GM21367 (cell line): ENCODE data around the gene C1QL2.

Experiments used
- ATAC-seq: cut with Tn5 transposase; IDR thresholded peaks from one replicate; pipeline ENCODE4 v1.9.1; 2021; ENCODE audit not compliant: unreplicated experiment

The C1QL2 gene

DNA sequence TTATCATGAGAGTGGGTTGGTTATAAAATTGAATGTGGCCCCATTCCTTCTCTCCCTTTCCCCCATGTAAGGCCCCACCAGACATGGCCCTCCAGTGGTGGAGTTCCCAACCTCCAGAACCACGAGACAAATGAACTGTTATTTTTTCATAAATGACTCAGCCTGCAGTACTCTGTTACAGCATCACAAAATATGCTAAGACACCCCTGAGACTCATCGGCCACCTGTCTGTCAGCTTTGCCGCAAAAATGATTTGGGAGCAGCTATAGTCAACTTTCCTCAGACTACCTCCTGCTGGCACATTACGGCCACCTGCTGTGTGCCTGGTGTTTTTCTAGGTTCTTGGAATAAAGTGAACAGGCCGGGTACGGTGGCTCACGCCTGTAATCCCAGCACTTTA is 21.4 kb upstream of the C1QL2 start:
- ATAC-seq: no peak

DNA sequence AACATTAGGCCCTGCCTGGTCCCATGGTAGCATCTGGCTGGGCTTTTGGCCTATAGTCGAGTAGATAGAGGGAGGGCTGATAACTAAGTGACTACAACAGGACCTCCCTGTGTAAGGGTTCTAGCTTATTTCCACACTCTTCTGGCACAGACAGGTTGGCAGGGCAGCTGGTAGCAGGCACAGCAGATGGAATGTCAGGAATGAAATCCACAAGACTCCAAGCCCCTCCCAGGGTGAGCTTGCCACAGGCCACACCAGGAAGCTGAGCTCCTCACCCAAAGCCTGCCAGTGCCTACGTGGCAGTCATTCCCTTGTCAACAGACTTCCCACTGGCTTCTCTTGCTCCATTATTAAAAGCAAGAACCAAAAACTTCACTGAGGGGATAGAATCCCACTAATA is 20.7 kb upstream of the C1QL2 start:
- no peak for ATAC-seq

DNA sequence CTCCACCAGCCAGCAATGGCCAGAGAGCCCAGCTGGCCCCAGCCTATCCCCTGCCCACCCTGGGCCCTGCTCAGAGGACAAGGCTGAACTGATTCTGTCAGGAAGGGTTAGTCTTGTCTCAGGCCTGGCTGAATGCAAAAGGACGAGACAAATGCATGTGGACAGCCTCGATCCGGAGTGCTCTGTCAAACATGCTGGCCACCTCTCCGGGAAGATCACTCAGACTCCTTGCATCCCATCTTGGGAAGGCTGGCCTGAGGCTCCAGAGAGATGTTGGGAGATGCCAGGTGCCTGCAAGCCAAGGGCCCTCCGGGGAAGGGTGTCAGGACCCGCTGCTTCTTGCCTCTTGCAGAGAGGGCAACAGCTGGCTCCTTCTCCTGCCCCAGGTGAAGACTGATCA is 20.2 kb upstream of the C1QL2 start:
- ATAC-seq: no peak

DNA sequence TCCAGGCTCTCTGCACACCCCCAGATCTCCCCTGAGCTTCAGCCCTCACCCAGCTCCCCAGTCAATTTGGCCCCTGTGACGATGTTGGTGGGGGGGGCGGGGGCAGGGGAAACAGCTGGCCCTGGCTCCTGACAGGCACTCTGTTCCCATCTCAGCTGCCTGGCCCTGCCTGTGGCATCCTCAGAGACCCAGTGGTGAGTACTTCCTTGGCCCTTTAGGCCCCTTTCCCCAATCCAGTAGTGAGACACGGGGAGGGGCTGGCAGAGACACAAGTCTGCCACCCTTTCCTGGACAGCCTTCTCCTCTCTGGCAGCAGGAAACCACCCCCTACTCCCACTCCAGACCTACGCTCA is 19.3 kb upstream of the C1QL2 start:
- no peak for ATAC-seq

DNA sequence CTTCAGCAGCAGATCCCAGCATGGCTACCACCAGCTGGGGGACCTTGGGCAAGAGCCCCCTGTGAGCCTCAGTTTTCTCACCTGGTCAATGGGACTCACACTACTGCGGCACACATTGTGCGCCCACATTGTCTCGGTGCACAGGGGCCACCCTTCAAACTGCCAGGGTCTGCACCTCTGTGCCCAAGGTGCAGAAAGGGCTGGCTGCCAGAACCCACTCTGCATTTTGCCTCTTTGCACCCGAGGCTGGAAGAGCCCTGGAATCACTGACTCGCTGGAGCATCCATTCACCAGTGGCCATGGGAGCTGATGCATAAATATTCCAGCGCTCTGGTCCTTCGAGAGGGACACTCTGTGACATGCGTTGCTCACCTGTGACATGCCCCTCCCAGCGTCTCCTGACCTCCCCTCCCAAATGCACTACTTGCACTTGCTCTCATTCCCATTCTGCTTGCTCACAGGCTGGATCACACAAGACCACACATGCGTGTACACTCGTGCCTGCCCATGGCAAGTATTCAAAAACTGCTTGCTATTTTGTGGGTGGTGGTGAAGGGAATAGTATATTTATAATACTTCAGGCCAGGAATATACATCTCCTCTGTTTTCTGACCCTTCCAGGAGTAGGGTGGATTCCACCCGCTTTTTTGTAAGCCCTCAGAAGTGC is 18.8 kb upstream of the C1QL2 start:
- no peak for ATAC-seq

DNA sequence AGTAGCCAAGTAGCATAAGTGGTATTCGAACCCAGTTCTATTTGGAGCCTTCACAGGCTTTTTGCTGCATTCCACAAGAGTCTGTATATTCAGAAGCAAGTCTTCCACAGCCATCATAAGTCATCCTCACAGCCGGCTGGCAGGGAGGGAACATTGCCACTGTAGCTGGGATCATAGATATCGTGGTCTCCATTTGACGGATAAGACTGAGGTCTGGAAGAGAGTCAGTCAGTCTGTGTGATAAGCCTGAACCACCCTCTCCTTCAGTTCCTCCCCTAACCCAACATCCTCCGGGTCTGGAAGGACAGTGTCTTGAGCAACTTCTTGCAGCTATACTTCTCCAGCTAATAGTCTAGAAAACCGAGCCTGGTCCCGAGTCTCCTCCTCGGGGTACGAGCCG is 17.0 kb upstream of the C1QL2 start:
- ATAC-seq: no peak

DNA sequence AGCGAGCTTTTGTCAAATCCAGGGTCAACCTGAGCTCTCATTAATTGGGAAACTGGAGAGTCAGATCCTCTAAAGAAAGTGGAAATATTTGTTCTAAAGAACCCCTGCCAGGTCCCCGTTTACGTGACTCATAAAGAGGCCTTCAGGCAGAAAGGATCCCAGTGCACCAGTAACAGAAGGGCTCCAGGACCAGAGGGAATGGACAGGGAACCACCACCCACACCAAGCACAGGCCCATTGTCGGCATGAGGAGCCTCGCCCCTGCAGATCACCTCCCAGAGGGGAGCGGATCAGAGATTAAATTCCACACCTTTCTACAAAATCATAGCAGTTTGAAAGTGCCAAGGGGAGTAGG is 16.4 kb upstream of the C1QL2 start:
- no peak for ATAC-seq

DNA sequence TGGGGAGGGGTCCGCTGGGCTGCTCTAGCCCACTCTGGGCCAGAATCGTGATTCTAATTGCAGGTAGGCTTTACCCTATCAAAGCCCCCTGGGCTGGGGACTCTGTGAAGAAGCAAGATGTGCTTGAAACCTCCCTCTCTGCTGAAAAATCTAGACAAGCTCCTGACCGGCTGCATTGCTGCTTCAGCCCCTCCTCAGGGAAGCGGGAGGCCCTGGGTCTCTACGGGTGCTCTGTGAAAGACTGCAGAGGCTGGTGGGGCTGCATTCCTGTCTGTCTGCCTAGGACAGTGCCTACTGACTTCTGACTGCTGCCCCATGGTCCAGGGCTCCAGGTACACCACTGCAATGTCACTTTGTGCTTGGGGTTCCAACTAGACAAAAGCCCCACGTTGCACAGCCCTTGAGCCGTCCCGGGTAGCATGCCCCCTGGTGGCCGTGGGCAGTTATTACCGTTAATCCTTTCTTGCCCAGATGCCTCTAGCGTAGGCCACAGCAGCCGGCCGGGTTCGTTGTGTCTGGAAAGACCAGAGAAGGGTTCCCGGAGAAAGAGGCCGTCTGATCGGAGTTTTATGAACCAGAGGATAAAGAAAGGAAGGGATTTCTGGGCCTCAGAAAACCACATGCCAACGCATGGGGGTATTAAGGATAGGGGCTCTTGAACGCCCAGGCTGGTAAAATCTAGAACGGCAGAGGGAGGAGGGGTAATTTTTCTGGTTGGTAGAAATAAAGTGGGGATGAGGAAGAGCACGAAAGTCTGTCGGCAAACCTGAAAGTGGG is 15.9 kb upstream of the C1QL2 start:
- ATAC-seq: peak; percentile 88

DNA sequence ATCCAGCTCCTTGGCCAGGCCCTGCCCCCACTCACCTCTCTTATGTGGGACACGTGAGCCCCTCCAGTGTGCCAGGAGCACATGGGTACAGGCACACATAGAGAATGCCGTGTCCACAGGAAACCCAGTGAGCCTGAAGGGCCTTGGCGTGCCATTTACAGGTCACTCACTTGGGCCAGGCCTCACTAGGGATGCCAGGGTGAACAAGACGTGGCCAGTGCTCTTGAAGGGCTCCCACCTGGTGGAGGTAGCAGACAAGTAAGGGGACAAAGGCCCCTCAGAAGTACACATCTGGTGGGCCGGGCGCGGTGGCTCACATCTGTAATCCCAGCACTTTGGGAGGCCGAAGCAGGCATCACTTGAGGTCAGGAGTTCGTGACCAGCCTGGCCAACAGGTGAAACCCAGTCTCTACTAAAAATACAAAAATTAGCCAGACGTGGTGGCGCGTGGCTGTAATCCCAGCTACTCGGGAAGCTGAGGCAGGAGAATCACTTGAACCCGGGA is 15.1 kb upstream of the C1QL2 start:
- no peak for ATAC-seq

DNA sequence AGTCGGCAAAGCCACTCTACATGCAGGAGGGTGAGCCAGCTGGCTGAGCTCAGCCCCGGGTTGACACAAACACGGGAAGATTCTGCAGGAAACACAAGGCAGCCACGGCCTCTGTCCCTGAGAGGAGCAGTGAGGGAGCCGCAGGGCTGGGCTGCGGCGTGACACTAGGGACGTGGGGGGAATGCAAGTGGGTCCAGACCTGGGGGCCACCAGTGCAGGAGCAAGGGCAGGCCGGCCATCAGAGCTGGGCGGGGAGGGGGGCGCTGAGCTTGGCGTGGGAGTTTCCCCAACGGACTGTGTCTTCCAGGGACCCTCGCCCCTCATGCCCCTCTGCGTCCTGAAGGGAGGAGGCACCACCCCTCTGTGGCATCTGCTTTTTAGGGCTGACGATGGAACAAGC is 12.0 kb upstream of the C1QL2 start:
- no peak for ATAC-seq

DNA sequence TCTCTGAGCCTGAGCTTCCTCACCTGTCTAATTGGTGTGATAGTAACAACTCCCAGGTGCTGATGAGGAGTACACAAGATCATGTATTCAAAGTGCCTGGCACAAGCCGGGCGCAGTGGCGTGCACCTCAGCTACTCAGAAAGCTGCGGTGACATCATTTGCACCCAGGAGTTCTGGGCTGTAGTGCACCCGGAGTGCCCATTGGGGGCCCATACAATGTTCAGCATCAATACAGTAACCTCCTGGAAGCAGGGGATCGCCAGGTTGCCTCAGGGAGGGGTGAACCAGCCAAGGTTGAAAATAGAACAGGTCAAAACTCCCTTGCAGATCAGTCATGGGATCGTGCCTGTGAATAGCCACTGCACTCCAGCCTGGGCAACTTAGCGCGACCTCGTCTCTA is 11.2 kb upstream of the C1QL2 start:
- ATAC-seq: no peak

DNA sequence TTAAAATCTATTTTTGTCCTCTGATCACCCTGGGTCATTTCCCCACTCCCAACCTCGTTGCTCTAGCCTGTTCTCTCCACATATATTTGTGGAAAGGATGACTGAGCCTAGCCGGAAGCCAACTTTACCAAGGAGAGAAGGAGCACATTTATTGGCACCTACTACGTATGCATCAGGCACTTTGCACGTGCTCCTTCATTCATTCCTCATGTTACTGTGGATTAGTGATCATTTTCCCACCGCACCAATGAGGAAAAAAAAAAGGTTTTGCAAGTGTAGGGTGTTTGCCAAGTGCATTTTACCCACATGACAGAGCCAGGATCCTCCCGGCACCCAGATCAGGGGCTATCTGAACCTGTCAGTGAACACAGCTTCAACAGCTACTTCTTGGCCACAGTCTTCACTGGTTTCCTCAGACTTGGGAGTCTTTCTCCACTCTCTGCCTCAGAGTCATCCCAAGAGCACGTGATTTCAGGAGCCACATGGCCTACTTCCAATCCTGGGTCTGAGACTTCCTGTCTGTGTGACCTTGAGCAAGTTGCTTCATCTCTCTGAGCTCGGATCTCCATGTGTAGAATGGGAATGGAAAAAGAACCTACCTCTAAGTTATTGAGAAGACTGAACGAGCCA is 1.9 kb upstream of the C1QL2 start:
- no peak for ATAC-seq

DNA sequence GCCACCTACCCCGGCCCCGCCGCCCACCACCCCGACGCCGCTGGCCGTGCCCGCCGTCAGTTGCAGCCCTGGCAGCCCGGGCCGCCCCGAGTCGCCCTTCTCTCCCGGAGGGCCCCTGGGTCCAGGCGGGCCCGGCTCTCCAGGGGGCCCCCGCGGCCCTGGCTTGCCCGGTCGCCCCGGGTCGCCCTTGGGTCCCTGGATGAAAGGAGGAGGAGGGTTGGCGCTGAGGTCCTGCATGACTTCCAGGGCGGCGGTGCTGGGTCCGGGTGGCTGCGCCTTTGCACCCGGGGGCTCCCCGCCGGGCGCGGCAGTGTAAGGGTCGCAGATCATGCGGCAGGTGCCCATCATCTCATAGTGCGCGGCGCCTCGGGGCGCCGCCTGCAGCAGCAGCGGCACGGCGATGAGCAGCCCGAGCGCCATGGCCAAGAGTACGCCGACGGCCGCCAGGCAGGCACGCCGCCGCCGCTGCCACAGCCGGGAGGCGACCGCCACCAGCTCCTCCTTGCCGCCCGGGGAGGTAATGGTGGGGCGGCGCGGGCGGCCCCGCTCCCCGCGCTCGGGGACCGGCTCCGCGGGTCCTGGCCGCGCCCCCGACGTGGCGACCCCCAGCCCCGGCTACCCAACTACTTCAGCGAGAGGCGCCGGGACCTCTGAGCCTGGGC is 570 bp downstream of the C1QL2 start:
- ATAC-seq: no peak

DNA sequence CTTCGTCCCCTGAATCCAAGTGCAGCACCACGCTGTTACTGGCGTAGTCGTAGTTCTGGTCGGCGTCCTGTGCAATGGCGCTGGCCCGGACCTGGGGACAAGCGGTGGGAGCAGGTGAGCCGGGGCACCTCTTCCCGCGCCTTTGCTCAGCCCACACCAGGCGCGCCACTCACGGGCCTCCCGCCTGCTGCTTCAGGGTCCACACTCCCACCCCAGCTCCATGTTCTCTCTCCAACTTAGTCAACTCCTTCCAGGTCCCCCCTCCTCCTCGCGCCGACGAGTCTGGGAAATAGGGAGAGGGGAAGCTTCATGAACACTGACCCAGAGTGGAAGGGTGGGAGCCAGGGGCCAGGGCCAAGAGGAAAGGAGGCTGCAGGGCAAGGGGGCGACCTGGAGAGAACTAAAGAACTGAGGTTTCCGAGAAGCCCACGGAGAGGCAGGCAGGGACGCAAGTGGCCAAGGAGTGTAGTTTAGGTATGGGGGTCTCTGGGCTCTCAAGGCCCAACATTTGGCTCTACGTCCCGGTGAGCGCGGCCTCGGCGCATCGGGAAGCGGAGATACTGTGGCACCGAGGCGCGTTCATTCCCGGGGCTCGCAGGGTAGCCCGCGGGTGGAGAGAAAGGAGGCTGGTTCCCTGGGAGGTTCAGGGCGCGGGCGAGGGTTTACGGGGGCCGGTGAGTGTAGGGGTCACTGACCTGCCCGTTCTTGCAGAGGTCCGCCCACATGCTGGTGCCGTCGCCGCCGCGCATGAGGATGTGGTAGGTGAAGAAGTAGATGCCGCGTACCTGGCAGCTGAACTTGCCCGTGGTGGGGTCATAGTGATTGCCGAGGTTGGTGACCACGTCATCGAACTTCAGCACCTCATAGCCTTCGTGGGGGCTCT is 1.4 kb downstream of the C1QL2 start:
- ATAC-seq: no peak

DNA sequence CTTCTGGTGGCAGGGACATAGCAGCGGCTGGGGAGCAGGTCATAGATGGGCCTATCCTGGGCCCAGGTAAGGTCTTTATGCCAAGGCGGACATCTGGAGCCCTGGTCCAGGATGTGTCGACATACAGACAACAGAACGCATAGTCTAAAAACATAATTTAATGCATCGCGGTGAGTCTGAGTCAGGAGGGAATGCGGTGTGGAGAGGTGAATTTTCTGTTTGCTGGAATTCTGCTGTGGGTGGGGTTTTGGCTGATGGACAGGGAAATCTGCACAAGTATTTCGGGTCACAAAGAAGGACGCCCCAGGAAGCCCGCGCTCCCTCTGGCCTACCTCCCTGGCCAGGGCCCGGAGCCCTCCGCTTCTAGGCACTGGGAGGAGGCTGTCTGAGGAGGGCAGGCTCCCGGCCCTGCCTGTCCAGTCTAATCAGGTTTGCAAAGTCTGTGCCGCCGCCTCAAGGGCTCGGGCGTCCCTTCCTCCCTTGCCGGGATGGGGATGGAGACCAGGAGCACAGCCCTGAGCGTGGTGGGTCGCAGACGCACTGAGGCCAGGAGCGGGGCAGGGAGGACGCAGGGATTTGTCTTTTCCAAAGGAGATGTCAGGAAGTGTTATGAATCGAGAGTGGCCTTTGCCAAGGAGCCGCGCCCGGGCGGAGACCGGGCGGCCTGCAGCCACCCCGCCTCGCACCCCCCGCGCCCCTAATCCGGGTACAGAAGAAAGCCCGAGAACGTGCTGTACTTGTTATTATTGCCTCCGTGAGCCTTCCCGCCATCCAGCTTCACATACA is 2.3 kb downstream of the C1QL2 start:
- no peak for ATAC-seq

DNA sequence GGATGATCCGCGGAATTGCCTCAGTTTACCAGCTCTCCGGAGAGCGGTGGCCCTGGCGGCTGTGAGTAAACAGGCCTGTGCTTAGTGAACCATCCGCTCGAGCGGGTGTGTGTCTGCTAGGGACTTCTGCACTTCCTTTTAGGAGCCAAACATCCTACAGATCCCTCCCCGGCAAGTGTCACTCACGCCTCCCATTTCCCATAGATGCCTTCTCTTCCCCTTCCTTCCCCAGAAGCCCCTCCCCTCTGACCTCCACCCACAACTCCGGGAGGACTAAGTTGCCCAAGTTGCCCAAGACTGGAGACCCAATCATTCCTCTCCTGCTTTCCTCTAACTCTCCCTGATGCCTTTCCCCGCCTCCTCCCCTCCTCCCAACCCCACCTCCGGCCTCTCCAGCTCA is 2.9 kb downstream of the C1QL2 start:
- no peak for ATAC-seq

DNA sequence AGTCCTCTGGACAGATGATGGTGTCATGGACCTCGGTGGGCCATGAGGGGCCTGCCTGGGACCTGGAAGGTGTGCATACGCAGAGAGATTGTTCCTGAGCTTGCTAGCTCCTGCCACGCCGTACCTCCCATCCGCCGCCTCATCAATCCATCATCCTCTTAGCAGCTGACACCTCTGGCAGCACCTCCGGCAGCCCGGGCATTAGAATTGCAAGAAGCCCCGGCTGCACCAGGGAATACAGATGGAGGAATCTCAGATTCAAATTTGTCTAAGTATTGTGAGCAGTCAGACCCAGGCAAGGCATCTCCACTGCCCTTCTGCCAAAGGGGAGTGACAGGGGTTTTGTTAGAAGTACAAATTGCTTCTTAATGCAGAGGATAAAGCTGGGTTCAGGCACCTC is 4.5 kb downstream of the C1QL2 start:
- no peak for ATAC-seq

DNA sequence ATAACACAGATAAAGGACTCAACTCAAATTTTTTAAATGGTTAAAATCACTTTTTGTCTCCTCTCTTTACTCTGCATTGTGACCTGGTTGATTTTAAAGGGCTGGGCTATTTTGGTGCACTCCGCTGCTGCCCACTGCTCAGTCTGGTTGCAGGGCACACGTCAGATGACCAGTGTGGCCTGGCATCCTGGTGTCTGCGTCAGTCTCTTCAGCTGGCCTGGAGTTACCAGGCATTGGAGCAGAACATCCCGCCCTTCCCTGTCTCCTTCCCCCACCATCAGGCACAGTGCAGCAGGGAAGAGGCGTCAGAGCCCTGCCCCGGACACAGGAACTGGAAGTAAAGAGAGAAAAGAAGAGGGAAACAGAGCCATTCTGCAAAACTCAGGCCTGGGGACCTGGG is 8.9 kb downstream of the C1QL2 start:
- ATAC-seq: no peak

DNA sequence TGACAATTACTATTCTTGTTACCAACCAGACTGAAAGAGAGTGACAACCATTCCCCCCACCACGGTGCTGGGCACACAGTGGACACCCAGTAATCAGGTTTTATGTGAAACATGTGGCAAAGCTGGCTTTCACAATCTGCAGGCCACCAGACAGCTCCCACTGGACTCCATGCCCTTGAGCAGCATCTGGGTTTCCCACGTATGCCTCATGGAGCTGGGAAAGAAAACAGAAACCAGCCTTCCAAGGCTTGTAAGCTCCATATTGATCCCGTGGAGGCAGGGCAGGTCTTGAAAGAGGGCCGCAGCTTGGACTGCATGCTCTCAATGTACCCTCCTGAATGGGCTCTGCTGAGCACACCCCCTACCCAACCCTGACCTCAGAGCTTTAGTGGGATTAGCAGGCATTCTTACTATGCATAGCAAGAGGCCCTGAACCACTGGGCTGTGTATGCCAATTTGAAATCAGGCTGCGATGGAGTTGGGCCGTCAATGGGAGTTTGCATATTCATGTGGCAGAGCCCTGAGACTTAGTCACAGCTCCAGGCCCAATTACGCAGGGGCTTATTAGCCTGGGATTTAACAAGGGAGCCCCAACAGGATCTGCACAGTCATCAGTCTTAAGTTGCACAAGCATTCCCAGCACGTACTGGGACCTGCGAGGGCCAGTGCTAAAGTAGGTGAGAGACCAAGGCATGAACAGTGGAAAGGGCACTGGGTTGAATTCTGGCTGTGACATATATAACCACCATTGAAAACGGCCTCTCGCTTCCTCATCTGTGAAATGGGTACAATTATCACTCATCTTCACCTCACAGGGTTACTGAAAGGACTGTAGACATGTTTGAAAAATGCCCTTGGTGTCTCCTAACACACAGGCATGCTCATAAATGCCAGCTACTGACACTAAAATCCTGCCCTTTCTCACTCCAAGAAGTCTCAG is 10.5 kb downstream of the C1QL2 start:
- no peak for ATAC-seq
